Colonic mucosa (tissue), 4 donors: ENCODE results near the gene P4HA3. TPM values are rescaled to one million over a fixed set of nuclear protein-coding genes. Genes with fewer than 3 reads are reported as not detected.

Source experiments
- DNase-seq: peaks from one replicate; pipeline ENCODE4 v3.0.0-alpha.2; 2020
- H3K27ac ChIP-seq: fragments of 200-600 bp; one replicate; pipeline ENCODE4 v1.8.0; 2021
- H3K27me3 ChIP-seq: fragments of 200-600 bp; one replicate; pipeline ENCODE4 v1.8.0; 2021
- H3K36me3 ChIP-seq: fragments of 200-600 bp; one replicate; pipeline ENCODE4 v1.8.0; 2021
- H3K4me1 ChIP-seq: fragments of 200-600 bp; one replicate; pipeline ENCODE4 v1.8.0; 2021; ENCODE audit warnings: mild to moderate bottlenecking
- H3K4me3 ChIP-seq: fragments of 200-600 bp; one replicate; pipeline ENCODE4 v1.8.0; 2021
- H3K9ac ChIP-seq, 2 donors: one replicate each; pipeline ENCODE4 v1.7.0; 2013; ENCODE audit warnings: control low read depth in 2 of 2, low read depth in 2 of 2, low read length in 2 of 2
- H3K9me3 ChIP-seq: fragments of 200-600 bp; one replicate; pipeline ENCODE4 v1.8.0; 2021
- intact Hi-C: fragments of 100-400 bp; cut with DNase I; formaldehyde crosslinking; loops from one replicate; pipeline ENCODE4 v1.14.1; 2022
- total RNA-seq, 2 donors: library from RNA; stranded (reverse); fragmentation: NEBNext Ultra II Directional in 1 of 2; extraction: Animal tissue kit (Norgen Biotek cat#: 25700) in 1 of 2; gene quantifications; one replicate each; pipeline ENCODE4 v1.2.1, GENCODE V29; 2021
- TF ChIP-seq, protein P1 (sequence below): fragments of 200-600 bp; IDR thresholded peaks from one replicate; pipeline ENCODE4 v1.8.0; 2022; ENCODE audit warnings: antibody characterized with exemption, mild to moderate bottlenecking
- donor health status: healthy.
- donor health status: DM: no; HTN: no; CAD: no.
- donor health status: DM: no; HTN: no; CAD: no.

The P4HA3 gene
- total RNA-seq, 2 donors from 2014 or later: 0.12 to 0.85 TPM

DNA sequence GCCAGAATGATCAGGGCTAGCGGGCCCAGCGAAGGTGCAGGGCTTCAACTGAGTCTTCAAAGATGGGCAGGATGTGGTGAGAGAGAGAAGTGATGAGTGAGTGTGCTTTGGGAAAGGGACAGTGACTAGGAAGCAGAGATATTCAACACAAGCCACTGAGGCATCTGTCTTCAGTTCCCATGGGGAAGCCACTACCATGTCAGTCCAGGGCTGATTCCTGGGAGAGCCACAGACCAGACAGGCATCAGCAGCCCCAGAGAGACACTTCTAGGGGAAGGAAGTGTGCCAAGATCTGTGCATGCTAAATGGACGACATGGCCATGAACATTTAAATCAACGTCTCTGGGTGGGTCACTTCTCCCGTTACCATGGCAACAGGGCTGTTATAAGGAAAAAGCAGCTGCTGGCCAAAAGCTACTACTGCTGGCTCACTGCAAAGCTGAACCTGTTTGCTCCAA is 28.5 kb downstream of the P4HA3 start:
- TF ChIP-seq, protein P1, sequence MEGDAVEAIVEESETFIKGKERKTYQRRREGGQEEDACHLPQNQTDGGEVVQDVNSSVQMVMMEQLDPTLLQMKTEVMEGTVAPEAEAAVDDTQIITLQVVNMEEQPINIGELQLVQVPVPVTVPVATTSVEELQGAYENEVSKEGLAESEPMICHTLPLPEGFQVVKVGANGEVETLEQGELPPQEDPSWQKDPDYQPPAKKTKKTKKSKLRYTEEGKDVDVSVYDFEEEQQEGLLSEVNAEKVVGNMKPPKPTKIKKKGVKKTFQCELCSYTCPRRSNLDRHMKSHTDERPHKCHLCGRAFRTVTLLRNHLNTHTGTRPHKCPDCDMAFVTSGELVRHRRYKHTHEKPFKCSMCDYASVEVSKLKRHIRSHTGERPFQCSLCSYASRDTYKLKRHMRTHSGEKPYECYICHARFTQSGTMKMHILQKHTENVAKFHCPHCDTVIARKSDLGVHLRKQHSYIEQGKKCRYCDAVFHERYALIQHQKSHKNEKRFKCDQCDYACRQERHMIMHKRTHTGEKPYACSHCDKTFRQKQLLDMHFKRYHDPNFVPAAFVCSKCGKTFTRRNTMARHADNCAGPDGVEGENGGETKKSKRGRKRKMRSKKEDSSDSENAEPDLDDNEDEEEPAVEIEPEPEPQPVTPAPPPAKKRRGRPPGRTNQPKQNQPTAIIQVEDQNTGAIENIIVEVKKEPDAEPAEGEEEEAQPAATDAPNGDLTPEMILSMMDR: no peak
- intact Hi-C loops: no loop called here
- H3K9me3 ChIP-seq: no peaks in the 10 kb centered on the region
- H3K4me1 ChIP-seq: no peaks in the 10 kb centered on the region
- H3K27ac ChIP-seq: no peak overlapping the region
- no peaks in the 10 kb centered on the region for H3K27me3 ChIP-seq
- DNase-seq: no peak
- H3K36me3 ChIP-seq: no peaks in the 10 kb centered on the region
- no peak overlapping the region for H3K9ac ChIP-seq
- no peak overlapping the region for H3K4me3 ChIP-seq

DNA sequence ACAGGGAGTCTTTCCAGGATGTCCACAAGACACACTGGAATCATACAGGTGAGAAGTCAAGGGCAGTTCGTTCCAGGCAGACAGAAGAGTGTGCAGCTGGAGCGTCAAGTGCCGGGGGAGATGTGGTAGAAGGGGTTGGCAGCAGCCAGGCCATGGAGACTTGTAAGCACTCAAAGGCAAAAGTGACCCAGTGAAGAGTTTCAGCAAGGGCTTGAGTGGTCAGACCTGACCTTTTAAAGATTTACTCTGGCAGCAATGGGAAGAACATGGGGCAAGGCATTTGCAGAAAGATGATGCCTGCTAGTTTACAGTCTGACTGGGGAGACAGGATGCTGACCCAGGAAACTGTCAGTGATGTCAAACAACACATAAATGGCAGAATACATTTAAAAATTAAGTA is 29.0 kb downstream of the P4HA3 start:
- no peaks in the 10 kb centered on the region for H3K4me1 ChIP-seq
- H3K27ac ChIP-seq: no peak overlapping the region
- H3K4me3 ChIP-seq: no peak overlapping the region
- TF ChIP-seq, protein P1: no peak
- no peak for DNase-seq
- H3K9ac ChIP-seq: no peak overlapping the region
- H3K27me3 ChIP-seq: no peaks in the 10 kb centered on the region
- no peaks in the 10 kb centered on the region for H3K9me3 ChIP-seq
- no peaks in the 10 kb centered on the region for H3K36me3 ChIP-seq
- intact Hi-C loops: no loop called here

DNA sequence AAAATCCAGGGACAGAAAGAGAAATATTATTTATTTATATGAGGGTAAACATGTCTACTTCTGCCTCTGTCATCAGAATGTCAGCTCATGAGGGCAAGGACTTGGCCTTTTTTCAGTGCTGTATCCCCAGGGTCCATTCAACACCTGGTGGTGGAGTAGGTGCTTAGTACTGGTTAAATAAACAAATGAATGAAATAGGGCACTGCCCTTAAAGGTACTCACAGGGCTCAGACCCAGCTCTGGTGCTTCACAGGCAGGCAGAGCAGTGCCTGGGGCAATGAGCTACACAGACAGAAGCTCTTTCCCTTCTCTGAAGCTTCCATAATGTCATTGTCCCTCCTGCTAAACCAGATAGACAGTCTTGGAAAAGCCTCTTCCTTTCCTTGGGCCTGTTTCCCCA is 30.9 kb downstream of the P4HA3 start:
- no peaks in the 10 kb centered on the region for H3K27me3 ChIP-seq
- no peaks in the 10 kb centered on the region for H3K4me1 ChIP-seq
- no peaks in the 10 kb centered on the region for H3K9me3 ChIP-seq
- H3K27ac ChIP-seq: no peak overlapping the region
- intact Hi-C loops: no loop called here
- no peak overlapping the region for H3K9ac ChIP-seq
- H3K36me3 ChIP-seq: no peaks in the 10 kb centered on the region
- no peak for DNase-seq
- TF ChIP-seq, protein P1: no peak
- H3K4me3 ChIP-seq: no peak overlapping the region

DNA sequence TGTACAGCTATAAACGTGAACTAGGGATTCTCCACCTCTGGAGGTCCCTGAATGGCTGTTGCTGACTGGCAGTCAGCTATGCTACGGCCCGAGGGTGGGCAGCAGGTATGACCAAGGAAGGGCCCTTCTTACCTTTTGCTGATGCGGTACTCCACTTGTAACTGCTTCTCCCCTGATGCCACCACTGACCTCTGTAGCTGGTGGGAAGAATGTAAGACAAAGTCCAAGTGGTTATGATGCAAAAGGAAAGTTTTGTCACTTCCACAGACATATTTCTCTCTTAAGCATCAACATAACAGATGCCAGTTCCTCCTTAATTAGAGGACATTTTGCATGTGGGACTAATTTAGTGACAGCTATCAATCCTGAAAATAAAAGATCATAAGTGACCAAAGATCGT is 32.2 kb downstream of the P4HA3 start:
- TF ChIP-seq, protein P1: no peak
- Histone ChIP-seq H3K4me1 (no peaks in the 10 kb centered on the region), H3K4me3 (no peak overlapping the region), H3K27me3 (no peaks in the 10 kb centered on the region), H3K27ac (no peak overlapping the region), H3K9ac (no peak overlapping the region), H3K36me3 (no peaks in the 10 kb centered on the region), H3K9me3 (no peaks in the 10 kb centered on the region)
- intact Hi-C loops: no loop called here
- DNase-seq: no peak

DNA sequence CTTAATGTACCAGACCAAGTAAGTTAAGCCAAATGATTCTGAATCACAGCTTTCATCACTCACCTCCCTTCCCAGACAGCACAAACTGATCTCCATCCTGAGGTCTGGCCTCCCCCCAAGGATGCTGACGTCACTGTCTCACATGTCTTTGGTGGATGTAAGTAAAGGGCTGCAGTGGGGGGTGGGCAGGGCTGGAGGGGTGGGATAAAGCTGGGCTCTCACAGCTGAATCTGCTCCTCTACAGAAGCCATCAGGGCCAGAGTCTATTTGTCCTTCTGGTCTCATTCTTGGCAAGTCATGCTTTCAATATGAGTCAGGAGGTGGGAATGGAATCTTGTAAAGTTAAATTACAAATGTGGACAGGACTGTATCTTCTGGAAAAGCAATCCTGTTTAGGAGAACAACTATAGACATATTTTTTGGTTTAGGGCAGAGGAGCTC is 32.7 kb downstream of the P4HA3 start:
- Histone ChIP-seq H3K4me3 (no peak overlapping the region), H3K9me3 (no peaks in the 10 kb centered on the region), H3K9ac (no peak overlapping the region), H3K27ac (no peak overlapping the region), H3K4me1 (no peaks in the 10 kb centered on the region), H3K27me3 (no peaks in the 10 kb centered on the region), H3K36me3 (no peaks in the 10 kb centered on the region)
- TF ChIP-seq, protein P1: no peak
- DNase-seq: no peak
- intact Hi-C loops: no loop called here

DNA sequence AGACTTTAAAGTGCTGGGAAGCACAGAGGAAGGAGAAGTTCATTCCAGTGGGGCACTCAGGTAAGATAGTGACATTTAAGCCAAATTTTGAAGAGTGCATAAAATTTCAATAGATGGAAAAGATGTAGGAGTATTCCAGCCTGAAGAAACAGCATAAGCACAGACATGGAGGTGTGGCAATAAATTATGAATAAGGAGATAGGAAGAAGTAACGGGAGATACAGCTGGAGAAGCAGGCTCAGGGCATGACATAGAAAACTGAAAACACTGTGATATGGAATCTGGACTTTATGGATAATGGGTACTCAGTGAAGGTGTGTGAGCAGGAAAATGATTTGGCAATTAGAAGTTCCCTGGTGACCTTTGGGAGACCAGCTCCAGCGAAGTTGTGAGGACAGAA is 33.3 kb downstream of the P4HA3 start:
- intact Hi-C loops: no loop called here
- H3K9me3 ChIP-seq: no peaks in the 10 kb centered on the region
- no peaks in the 10 kb centered on the region for H3K4me1 ChIP-seq
- no peak overlapping the region for H3K27ac ChIP-seq
- TF ChIP-seq, protein P1: no peak
- no peak overlapping the region for H3K4me3 ChIP-seq
- H3K36me3 ChIP-seq: no peaks in the 10 kb centered on the region
- H3K27me3 ChIP-seq: no peaks in the 10 kb centered on the region
- no peak overlapping the region for H3K9ac ChIP-seq
- no peak for DNase-seq
